ENCODE results near the gene SERPINB8.

Gene SERPINB8

DNA sequence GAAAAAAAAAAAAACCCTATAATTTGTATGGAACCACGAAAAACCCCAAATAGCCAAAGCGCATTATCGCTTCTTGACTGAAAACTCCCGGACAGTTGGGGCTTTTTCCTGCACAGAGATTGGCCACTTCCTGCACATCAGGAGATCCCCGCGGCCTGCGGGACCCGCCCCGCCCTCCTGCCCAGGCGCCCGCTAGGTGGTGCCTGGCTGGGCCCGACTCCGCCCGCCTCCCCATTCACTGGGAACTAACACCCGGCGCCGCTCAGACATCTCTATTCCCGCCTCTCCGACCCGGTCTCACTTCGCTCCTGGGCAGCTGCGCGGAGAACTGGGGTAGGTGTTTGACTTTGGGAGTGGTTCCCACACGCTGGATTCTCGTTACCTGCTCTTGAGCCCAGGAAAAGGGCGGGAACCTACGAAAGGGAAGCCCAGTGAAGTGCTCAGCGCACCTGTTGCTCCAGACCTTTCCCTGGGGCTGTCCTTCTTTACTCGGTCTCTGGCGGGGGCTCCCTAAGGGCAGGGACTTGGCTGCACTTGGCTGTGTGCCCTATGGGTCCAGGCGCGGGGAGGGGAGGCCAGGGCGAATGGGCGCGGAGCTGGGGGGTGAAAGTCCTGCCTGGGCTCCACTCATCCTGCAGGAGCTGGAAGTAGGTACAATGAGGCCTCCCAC, 20.7 kb upstream of the SERPINB8 start, which contains the start of gene HMSD:
TSS of gene HMSD (plus strand) at position 234 of the 670 bp plus-strand sequence. CDS start 4,155 bp downstream, outside the sequence.
- Histone ChIP-seq H3K4me1 (ENCODE audit: control insufficient read depth, insufficient read depth, low read length) (no peaks in the 10 kb centered on the region), H3K9me3 (ENCODE audit: control insufficient read depth, low read length) (no peaks in the 10 kb centered on the region), H3K9ac (ENCODE audit: low read length) (no peak within 1 kb of the TSS), H3K27me3 (ENCODE audit: control insufficient read depth, insufficient read depth, low read length) (peaks cover 1% of the 10 kb centered on the region), H3K36me3 (ENCODE audit: control insufficient read depth, insufficient read depth, low read length) (no peaks in the 10 kb centered on the region), H3K4me3 (ENCODE audit: low read length) (peak within 1 kb of the TSS; percentile 43)

DNA sequence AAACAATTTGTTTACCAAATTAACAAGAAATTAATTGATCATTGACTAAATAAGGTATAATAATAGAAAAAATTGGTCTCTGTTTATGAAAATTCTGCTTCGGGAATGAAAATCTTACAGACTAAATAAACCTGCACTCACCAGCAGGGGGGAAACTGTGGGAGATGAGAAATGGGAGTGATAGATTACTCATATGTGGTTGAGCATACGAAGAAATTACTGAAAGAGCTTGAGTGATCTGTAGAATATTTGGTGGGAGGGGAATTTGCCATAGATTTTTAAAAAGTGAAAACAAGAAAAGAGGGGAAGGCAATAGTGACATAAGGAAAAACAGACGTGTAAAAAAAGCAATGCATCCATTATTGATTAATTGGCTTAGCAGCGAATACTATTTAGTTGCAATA, 18.6 kb upstream of the SERPINB8 start:
- no peak overlapping the region for H3K4me3 ChIP-seq (ENCODE audit: low read length)
- H3K9me3 ChIP-seq (ENCODE audit: control insufficient read depth, low read length) = no peaks in the 10 kb centered on the region
- no peaks in the 10 kb centered on the region for H3K4me1 ChIP-seq (ENCODE audit: control insufficient read depth, insufficient read depth, low read length)
- peaks cover 6% of the 10 kb centered on the region for H3K27me3 ChIP-seq (ENCODE audit: control insufficient read depth, insufficient read depth, low read length)
- no peaks in the 10 kb centered on the region for H3K36me3 ChIP-seq (ENCODE audit: control insufficient read depth, insufficient read depth, low read length)
- H3K9ac ChIP-seq (ENCODE audit: low read length) = no peak overlapping the region

DNA sequence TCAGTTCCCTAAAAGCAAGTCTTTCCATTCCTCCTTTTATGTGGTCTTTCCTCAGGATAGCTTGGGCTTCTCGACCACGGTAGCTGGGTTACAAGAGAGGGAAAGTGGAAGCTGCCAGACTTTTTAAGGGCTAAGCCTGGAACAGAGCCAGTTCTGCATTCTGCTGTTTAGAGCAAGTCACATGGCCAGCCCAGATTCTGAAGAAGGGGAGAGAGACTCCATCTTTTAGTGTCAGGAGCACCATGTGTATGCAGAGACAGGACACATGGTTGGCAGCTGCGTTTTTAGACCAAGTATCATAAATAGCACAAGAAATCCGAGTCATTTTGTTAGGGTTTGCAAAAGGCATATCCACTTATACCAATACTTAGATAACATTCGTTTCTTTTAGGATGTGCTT, 16.1 kb upstream of the SERPINB8 start:
- H3K4me3 ChIP-seq (ENCODE audit: low read length) = no peak overlapping the region
- no peak overlapping the region for H3K9ac ChIP-seq (ENCODE audit: low read length)
- no peaks in the 10 kb centered on the region for H3K4me1 ChIP-seq (ENCODE audit: control insufficient read depth, insufficient read depth, low read length)

DNA sequence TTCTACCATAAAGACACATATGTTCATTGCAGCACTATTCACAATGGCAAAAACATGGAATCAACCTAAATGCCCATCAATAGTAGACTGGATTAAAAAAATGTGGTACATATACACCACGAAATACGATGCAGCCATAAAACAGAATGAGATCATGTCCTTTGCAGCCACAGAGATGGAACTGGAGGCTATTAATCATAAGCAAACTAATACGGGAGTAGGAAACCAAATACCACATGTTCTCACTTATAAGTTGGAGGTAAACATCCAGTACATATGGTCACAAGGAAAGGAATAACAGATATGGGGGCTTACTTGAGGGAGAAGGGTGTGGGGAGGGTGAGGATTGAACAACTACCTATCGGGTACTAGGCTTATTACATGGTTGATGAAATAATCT, 13.1 kb upstream of the SERPINB8 start:
- Histone ChIP-seq H3K36me3 (ENCODE audit: control insufficient read depth, insufficient read depth, low read length) (no peaks in the 10 kb centered on the region), H3K9me3 (ENCODE audit: control insufficient read depth, low read length) (no peaks in the 10 kb centered on the region), H3K9ac (ENCODE audit: low read length) (no peak overlapping the region), H3K4me3 (ENCODE audit: low read length) (no peak overlapping the region), H3K4me1 (ENCODE audit: control insufficient read depth, insufficient read depth, low read length) (no peaks in the 10 kb centered on the region), H3K27me3 (ENCODE audit: control insufficient read depth, insufficient read depth, low read length) (peaks cover 6% of the 10 kb centered on the region)

More for the DNA sequence above, 16.1 kb upstream of the SERPINB8 start:
- Histone ChIP-seq H3K27me3 (ENCODE audit: control insufficient read depth, insufficient read depth, low read length) (peaks cover 6% of the 10 kb centered on the region), H3K9me3 (ENCODE audit: control insufficient read depth, low read length) (no peaks in the 10 kb centered on the region), H3K36me3 (ENCODE audit: control insufficient read depth, insufficient read depth, low read length) (no peaks in the 10 kb centered on the region)

DNA sequence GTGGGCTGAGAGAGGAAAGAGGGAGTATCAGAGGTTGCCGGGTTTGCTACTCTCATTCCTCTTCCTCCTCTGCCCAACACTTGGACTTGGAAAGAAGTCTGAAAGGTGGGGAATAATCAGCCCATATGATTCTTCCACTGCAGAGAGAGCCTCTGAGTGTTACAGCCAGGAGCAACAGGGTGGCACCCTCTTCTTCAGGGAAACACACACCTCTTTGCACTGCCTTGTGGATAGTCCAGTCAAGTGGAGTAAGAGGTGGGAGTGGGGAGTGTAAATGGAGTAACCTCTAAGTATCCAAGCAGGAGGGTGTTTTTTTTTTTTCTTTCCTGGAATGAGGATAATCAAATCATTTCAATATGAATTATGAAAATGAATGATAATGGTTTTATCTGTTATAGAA, 9.0 kb upstream of the SERPINB8 start:
- Histone ChIP-seq H3K4me3 (ENCODE audit: low read length) (no peak overlapping the region), H3K9me3 (ENCODE audit: control insufficient read depth, low read length) (no peaks in the 10 kb centered on the region), H3K36me3 (ENCODE audit: control insufficient read depth, insufficient read depth, low read length) (no peaks in the 10 kb centered on the region), H3K27me3 (ENCODE audit: control insufficient read depth, insufficient read depth, low read length) (peaks cover 6% of the 10 kb centered on the region), H3K4me1 (ENCODE audit: control insufficient read depth, insufficient read depth, low read length) (peaks cover 4% of the 10 kb centered on the region), H3K9ac (ENCODE audit: low read length) (no peak overlapping the region)

GRCh38 chr18:63961435-63961980, 8.4 kb upstream of the SERPINB8 start:
- Histone ChIP-seq H3K36me3 (ENCODE audit: control insufficient read depth, insufficient read depth, low read length) (no peaks in the 10 kb centered on the region), H3K27me3 (ENCODE audit: control insufficient read depth, insufficient read depth, low read length) (peaks cover 4% of the 10 kb centered on the region), H3K9me3 (ENCODE audit: control insufficient read depth, low read length) (no peaks in the 10 kb centered on the region), H3K4me3 (ENCODE audit: low read length) (no peak overlapping the region), H3K9ac (ENCODE audit: low read length) (no peak overlapping the region), H3K4me1 (ENCODE audit: control insufficient read depth, insufficient read depth, low read length) (peaks cover 4% of the 10 kb centered on the region)

DNA sequence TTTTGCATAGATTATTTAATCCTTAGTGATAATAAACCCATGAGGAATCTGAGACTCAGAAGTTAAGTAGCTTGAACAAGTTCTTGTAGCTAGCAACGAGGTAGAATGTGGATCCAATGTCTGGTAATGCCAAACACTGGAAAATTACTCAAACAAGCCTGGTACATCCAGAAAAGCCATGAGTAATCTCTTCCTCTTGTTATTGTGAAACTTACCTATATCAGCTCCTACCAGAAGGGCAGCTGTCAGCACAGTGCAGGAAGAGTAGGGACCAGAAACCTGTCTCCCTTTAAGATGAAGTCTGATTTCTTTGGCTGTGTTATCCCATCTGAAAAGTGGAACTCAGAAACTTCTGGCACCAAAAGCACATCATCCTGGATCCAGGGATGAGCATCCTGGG, 7.7 kb upstream of the SERPINB8 start:
- peaks cover 4% of the 10 kb centered on the region for H3K4me1 ChIP-seq (ENCODE audit: control insufficient read depth, insufficient read depth, low read length)
- no peaks in the 10 kb centered on the region for H3K36me3 ChIP-seq (ENCODE audit: control insufficient read depth, insufficient read depth, low read length)
- no peak overlapping the region for H3K4me3 ChIP-seq (ENCODE audit: low read length)

DNA sequence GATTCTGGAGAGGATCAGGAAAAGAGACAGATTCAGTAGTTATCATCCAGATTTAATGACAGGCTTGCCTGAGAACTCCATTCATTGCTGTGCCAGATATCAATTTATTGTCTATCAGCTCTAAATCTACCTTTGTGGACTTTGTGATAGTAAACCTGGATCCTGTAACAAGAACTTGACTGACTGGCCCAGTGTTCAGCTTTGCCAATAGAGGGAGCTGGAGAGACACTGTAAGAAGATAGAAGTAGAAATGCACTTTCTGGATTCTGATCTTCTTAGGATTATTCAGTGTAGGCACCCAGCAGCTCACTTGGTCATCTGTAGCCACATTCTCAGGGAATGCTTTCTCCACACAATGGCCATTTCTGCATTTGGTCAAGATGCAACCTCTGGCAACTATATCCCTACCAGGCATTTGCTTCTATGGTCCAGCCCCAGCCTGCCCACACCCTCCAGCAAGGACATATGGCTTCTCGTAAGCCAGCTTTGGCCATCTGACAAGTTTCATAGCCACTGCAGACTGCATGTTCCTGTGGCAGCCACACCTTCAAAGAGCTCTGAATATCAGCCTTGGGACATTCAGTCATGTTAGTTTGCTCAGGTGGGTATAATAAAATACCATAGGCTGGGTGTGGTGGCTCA, 6.1 kb upstream of the SERPINB8 start:
- Histone ChIP-seq H3K4me1 (ENCODE audit: control insufficient read depth, insufficient read depth, low read length) (peaks cover 4% of the 10 kb centered on the region), H3K9me3 (ENCODE audit: control insufficient read depth, low read length) (no peaks in the 10 kb centered on the region), H3K9ac (ENCODE audit: low read length) (no peak overlapping the region), H3K4me3 (ENCODE audit: low read length) (no peak overlapping the region), H3K36me3 (ENCODE audit: control insufficient read depth, insufficient read depth, low read length) (no peaks in the 10 kb centered on the region), H3K27me3 (ENCODE audit: control insufficient read depth, insufficient read depth, low read length) (peaks cover 4% of the 10 kb centered on the region)

More for the DNA sequence above, 7.7 kb upstream of the SERPINB8 start:
- H3K9ac ChIP-seq (ENCODE audit: low read length) = no peak overlapping the region
- no peaks in the 10 kb centered on the region for H3K9me3 ChIP-seq (ENCODE audit: control insufficient read depth, low read length)
- peaks cover 4% of the 10 kb centered on the region for H3K27me3 ChIP-seq (ENCODE audit: control insufficient read depth, insufficient read depth, low read length)

DNA sequence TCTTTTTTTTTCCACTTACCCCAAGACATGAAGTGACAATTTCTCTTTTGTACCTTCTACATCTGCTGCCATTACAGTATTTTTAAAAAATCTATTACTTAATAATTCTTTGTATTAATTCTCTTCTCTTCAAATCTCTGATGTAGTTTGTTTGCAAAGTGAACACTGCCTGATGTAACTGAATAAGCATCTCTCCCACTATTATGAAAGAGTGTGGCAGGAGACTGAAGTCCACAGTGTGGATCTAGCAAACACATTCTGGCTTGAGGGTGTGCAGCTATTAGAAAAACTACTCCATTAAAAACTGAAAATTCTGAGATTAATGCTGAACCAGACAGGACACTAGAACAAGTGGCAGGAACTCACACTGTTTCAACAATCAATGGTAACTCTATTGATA, 5.0 kb upstream of the SERPINB8 start:
- no peaks in the 10 kb centered on the region for H3K36me3 ChIP-seq (ENCODE audit: control insufficient read depth, insufficient read depth, low read length)
- H3K9me3 ChIP-seq (ENCODE audit: control insufficient read depth, low read length) = no peaks in the 10 kb centered on the region
- peaks cover 4% of the 10 kb centered on the region for H3K27me3 ChIP-seq (ENCODE audit: control insufficient read depth, insufficient read depth, low read length)
- no peak overlapping the region for H3K4me3 ChIP-seq (ENCODE audit: low read length)
- H3K9ac ChIP-seq (ENCODE audit: low read length) = no peak overlapping the region
- peaks cover 9% of the 10 kb centered on the region for H3K4me1 ChIP-seq (ENCODE audit: control insufficient read depth, insufficient read depth, low read length)

- Histone ChIP-seq H3K27me3 (ENCODE audit: control insufficient read depth, insufficient read depth, low read length) (peaks cover 4% of the 10 kb centered on the region), H3K4me1 (ENCODE audit: control insufficient read depth, insufficient read depth, low read length) (peaks cover 10% of the 10 kb centered on the region), H3K9ac (ENCODE audit: low read length) (no peak overlapping the region), H3K4me3 (ENCODE audit: low read length) (no peak overlapping the region), H3K9me3 (ENCODE audit: control insufficient read depth, low read length) (no peaks in the 10 kb centered on the region), H3K36me3 (ENCODE audit: control insufficient read depth, insufficient read depth, low read length) (no peaks in the 10 kb centered on the region)
These were observed 4.1 kb upstream of the SERPINB8 start for GRCh38 chr18:63965716-63966330.

DNA sequence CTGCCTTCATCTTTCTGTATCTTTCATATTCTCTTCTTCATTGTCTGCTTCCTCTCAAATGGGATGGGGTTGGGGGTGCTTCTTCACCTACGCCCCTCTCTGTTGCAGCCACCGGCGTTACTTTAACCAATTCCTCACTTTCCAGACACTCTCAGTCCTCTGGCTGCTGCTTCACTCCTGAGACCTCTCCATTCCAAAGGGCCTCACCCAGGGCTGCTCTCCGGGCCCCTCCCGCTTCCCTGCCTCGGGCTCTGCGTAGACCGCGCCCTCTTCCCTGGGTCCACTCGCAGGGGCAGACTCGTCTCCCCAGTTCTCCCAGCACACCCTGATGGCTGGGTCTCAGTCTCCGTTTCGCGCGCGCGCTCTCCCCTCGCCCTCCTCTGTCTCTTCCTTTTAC, 926 bp downstream of the SERPINB8 start:
- Histone ChIP-seq H3K9ac (ENCODE audit: low read length) (peak overlapping the region; percentile 92), H3K27me3 (ENCODE audit: control insufficient read depth, insufficient read depth, low read length) (no peaks in the 10 kb centered on the region), H3K4me3 (ENCODE audit: low read length) (peak overlapping the region; percentile 51), H3K9me3 (ENCODE audit: control insufficient read depth, low read length) (no peaks in the 10 kb centered on the region), H3K36me3 (ENCODE audit: control insufficient read depth, insufficient read depth, low read length) (no peaks in the 10 kb centered on the region), H3K4me1 (ENCODE audit: control insufficient read depth, insufficient read depth, low read length) (peaks cover 13% of the 10 kb centered on the region)

Data from mucosa of stomach (tissue), 1 donor.